GM21723 (cell line): ENCODE results near the gene CPB1.
"Not testable (repeated sequence)": the region's sequence is repeated elsewhere in the genome, so short reads cannot be mapped to it uniquely, and the experiment has no call there.

Experiments
- ATAC-seq: cut with Tn5 transposase; IDR thresholded peaks from one replicate; pipeline ENCODE4 v1.9.1; 2021; ENCODE audit warnings: mild to moderate bottlenecking, moderate library complexity; ENCODE audit not compliant: unreplicated experiment

Gene CPB1

GRCh38 chr3:148827585-148827984 is at the start of gene CPB1:
Gene CPB1 (plus strand): TSS chr3:148827811. CDS start chr3:148827824, 13 bp downstream.
- no peak for ATAC-seq

GRCh38 chr3:148778926-148779325 is 48.7 kb upstream of the CPB1 start:
- ATAC-seq, result no peak

- not testable (repeated sequence) for ATAC-seq
These were observed 42.6 kb upstream of the CPB1 start for GRCh38 chr3:148785026-148785425.

GRCh38 chr3:148786159-148786558 is 41.5 kb upstream of the CPB1 start:
- not testable (repeated sequence) for ATAC-seq

- no peak for ATAC-seq
These were observed 38.5 kb upstream of the CPB1 start for GRCh38 chr3:148789146-148789545.

GRCh38 chr3:148789906-148790305 is 37.7 kb upstream of the CPB1 start:
- ATAC-seq, result no peak

GRCh38 chr3:148790370-148790769 is 37.2 kb upstream of the CPB1 start:
- no peak for ATAC-seq

GRCh38 chr3:148790851-148791735 is 36.5 kb upstream of the CPB1 start:
- ATAC-seq, result no peak

GRCh38 chr3:148791920-148792319 is 35.7 kb upstream of the CPB1 start:
- no peak for ATAC-seq

- no peak for ATAC-seq
These were observed 35.1 kb upstream of the CPB1 start for GRCh38 chr3:148792516-148792915.

- no peak for ATAC-seq
These were observed 30.8 kb upstream of the CPB1 start for GRCh38 chr3:148796799-148797198.

GRCh38 chr3:148797795-148798194 is 29.8 kb upstream of the CPB1 start:
- ATAC-seq, result no peak

GRCh38 chr3:148800414-148800813 is 27.2 kb upstream of the CPB1 start:
- no peak for ATAC-seq

GRCh38 chr3:148809835-148810234 is 17.8 kb upstream of the CPB1 start:
- ATAC-seq, result no peak

GRCh38 chr3:148815316-148816110 is 12.1 kb upstream of the CPB1 start:
- ATAC-seq, result no peak

- no peak for ATAC-seq
These were observed 11.2 kb upstream of the CPB1 start for GRCh38 chr3:148816427-148816826.

GRCh38 chr3:148816981-148817525 is 10.6 kb upstream of the CPB1 start:
- ATAC-seq, result no peak

GRCh38 chr3:148820361-148821245 is 7.0 kb upstream of the CPB1 start:
- no peak for ATAC-seq

GRCh38 chr3:148823026-148823425 is 4.6 kb upstream of the CPB1 start:
- no peak for ATAC-seq

GRCh38 chr3:148825476-148825875 is 2.1 kb upstream of the CPB1 start:
- ATAC-seq, result no peak
